Osteoblast (primary cell): ENCODE data around the gene NHLH1. TPM values are rescaled to one million over a fixed set of nuclear protein-coding genes. Genes with fewer than 3 reads are reported as not detected.

Experiments
- DNase-seq: peaks from one replicate; pipeline ENCODE4 v3.0.0; 2011; ENCODE audit warnings: low spot score, mixed read lengths; ENCODE audit not compliant: insufficient read length; ENCODE audit errors: missing footprints
- H2AFZ ChIP-seq: 2 replicates; pipeline ENCODE4 v1.6.0; 2011; ENCODE audit warnings: mild to moderate bottlenecking, low read length
- H3K27ac ChIP-seq: 2 replicates; pipeline ENCODE4 v1.5.1; 2011; ENCODE audit warnings: mild to moderate bottlenecking, low read depth, low read length, moderate library complexity
- H3K27me3 ChIP-seq: 2 replicates; pipeline ENCODE4 v1.6.0; 2012; ENCODE audit warnings: mild to moderate bottlenecking, control low read depth, inconsistent platforms, low read length, moderate library complexity; ENCODE audit not compliant: insufficient read depth
- H3K36me3 ChIP-seq: 2 replicates; pipeline ENCODE4 v1.5.1; 2011; ENCODE audit warnings: mild to moderate bottlenecking, low read length, control low read depth, moderate library complexity; ENCODE audit not compliant: insufficient read depth
- H3K4me1 ChIP-seq: 2 replicates; pipeline ENCODE4 v1.5.1; 2011; ENCODE audit warnings: mild to moderate bottlenecking, low read length, control low read depth, moderate library complexity; ENCODE audit not compliant: insufficient read depth
- H3K4me2 ChIP-seq: 2 replicates; pipeline ENCODE4 v1.6.0; 2011; ENCODE audit warnings: mild to moderate bottlenecking, low read length; ENCODE audit not compliant: insufficient read depth
- H3K4me3 ChIP-seq: fragments of 200-600 bp; sonication (generic); 3 replicates; pipeline ENCODE4 v1.5.1; 2012; ENCODE audit warnings: mild to moderate bottlenecking, low read length, inconsistent platforms; ENCODE audit not compliant: insufficient read depth
- H3K79me2 ChIP-seq: 2 replicates; pipeline ENCODE4 v1.6.0; 2012; ENCODE audit warnings: mild to moderate bottlenecking, low read length, control low read depth, inconsistent platforms; ENCODE audit not compliant: insufficient read depth
- H3K9me3 ChIP-seq: 2 replicates; pipeline ENCODE4 v1.5.1; 2011; ENCODE audit warnings: low read depth, low read length, control low read depth
- H4K20me1 ChIP-seq: 2 replicates; pipeline ENCODE4 v1.6.0; 2012; ENCODE audit warnings: mild to moderate bottlenecking, low read length, control low read depth; ENCODE audit not compliant: insufficient read depth
- CTCF ChIP-seq: IDR thresholded peaks from 2 replicates; pipeline ENCODE4 v1.5.1; 2011; ENCODE audit warnings: mild to moderate bottlenecking, low read depth, low read length, moderate library complexity; ENCODE audit errors: extremely low read depth
- total RNA-seq: library from RNA; depleted of rRNA; stranded (reverse); fragments of >200 nt; gene quantifications from 2 replicates; pipeline ENCODE4 v1.2.3, GENCODE V29; 2012

The NHLH1 gene
- total RNA-seq, 1 donor: not detected

GRCh38 chr1:160363010-160363409 lies 3.9 kb upstream of the NHLH1 start:
- TF ChIP-seq CTCF: no peak
- no peak for DNase-seq

DNA sequence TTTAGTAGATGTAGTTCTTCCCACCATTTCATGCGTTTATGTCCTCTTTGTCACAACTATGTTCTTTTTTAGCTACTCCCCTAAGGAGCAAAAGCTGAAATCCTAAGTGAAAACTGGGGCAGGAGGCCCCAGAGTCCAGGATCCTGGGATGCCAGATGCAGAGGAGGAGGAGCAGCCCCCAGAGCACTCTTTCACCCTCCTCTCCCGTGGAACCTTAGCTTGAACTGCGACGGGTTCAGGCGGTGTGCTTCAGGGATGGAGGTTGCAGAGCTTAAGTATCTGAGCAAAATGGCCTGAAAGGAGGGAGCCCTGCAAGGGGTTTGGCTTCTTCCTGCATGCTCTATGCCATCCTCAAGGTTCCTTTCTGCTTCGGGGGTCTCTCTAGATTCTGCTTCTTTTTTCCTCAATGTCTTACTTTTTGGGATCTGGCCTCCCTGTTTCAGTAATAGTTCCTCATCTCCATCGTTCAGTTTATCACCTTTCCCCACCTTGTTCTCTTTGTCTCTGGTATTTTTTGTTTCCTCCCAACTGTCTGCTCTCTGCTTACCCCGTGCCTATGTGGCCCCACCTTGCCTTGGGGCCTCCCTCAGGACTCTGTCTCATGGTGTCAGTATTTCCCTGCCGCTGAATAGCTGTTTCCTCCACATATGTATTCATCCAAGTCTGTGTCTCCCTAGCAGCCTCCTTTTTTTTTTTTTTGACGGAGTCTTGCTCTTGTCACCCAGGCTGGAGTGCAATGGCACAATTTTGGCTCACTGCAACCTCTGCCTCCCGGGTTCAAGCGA lies 2.7 kb upstream of the NHLH1 start:
- Histone ChIP-seq H3K4me2 (no peak overlapping the region), H3K27ac (no peak overlapping the region), H4K20me1 (no peaks in the 10 kb centered on the region), H3K4me3 (no peak overlapping the region), H3K4me1 (no peaks in the 10 kb centered on the region), H3K27me3 (no peaks in the 10 kb centered on the region), H3K36me3 (peaks cover 11% of the 10 kb centered on the region), H3K9me3 (no peaks in the 10 kb centered on the region), H2AFZ (no peak overlapping the region), H3K79me2 (no peaks in the 10 kb centered on the region)
- DNase-seq: no peak
- no peak for TF ChIP-seq CTCF

More at GRCh38 chr1:160363010-160363409, 3.9 kb upstream of the NHLH1 start:
- Histone ChIP-seq H3K9me3 (no peaks in the 10 kb centered on the region), H4K20me1 (peaks cover 2% of the 10 kb centered on the region), H3K27ac (no peak overlapping the region), H3K27me3 (no peaks in the 10 kb centered on the region), H3K79me2 (no peaks in the 10 kb centered on the region), H3K36me3 (peaks cover 15% of the 10 kb centered on the region), H3K4me1 (no peaks in the 10 kb centered on the region), H3K4me2 (no peak overlapping the region), H2AFZ (no peak overlapping the region), H3K4me3 (no peak overlapping the region)

DNA sequence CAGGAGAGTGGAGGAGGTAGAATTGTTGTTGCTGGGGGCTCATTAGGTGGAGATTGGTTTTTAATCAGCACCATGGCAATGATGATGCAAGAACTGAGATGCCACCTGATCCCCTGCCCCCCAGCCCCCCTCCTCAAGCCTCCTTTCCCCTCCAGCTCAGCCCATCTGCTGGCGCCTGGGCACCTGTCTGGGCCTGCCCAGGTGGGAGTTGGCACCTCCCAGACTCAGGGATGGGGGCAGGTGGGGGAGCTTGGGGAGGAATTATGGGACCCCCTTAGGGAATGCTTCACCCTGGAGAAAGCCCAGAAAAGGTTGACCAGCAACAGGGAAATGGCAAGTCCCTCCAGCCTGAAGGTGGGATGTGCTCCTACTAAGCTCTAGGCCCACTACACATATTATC lies 1.5 kb upstream of the NHLH1 start:
- no peak overlapping the region for H2AFZ ChIP-seq
- H3K27ac ChIP-seq: no peak overlapping the region
- no peak for TF ChIP-seq CTCF
- H3K4me1 ChIP-seq: no peaks in the 10 kb centered on the region
- H3K27me3 ChIP-seq: no peaks in the 10 kb centered on the region
- no peak overlapping the region for H3K4me2 ChIP-seq
- no peaks in the 10 kb centered on the region for H3K79me2 ChIP-seq
- DNase-seq: no peak
- H3K9me3 ChIP-seq: no peaks in the 10 kb centered on the region
- H3K4me3 ChIP-seq: no peak overlapping the region
- H3K36me3 ChIP-seq: peaks cover 3% of the 10 kb centered on the region
- H4K20me1 ChIP-seq: no peaks in the 10 kb centered on the region

GRCh38 chr1:160367516-160367900 lies 637 bp downstream of the NHLH1 start:
- no peaks in the 10 kb centered on the region for H3K36me3 ChIP-seq
- H3K79me2 ChIP-seq: no peaks in the 10 kb centered on the region
- no peaks in the 10 kb centered on the region for H4K20me1 ChIP-seq
- H3K27me3 ChIP-seq: no peaks in the 10 kb centered on the region
- H3K27ac ChIP-seq: no peak overlapping the region
- no peak for TF ChIP-seq CTCF
- no peak overlapping the region for H3K4me2 ChIP-seq
- H3K4me1 ChIP-seq: no peaks in the 10 kb centered on the region
- DNase-seq: no peak
- H3K4me3 ChIP-seq: no peak overlapping the region
- H3K9me3 ChIP-seq: no peaks in the 10 kb centered on the region
- H2AFZ ChIP-seq: no peak overlapping the region
